Fibroblast of villous mesenchyme (primary cell): Measurements from ENCODE around the gene CLEC5A. TPM values are rescaled to one million over a fixed set of nuclear protein-coding genes. Genes with fewer than 3 reads are reported as not detected.
"Not testable (repeated sequence)": the region's sequence is repeated elsewhere in the genome, so short reads cannot be mapped to it uniquely, and the experiment has no call there.

ENCODE experiments used
- DNase-seq: peaks from one replicate; pipeline ENCODE4 v3.0.0-alpha.2; 2010; ENCODE audit warnings: low read depth
- H3K4me3 ChIP-seq: 2 replicates; pipeline ENCODE4 v1.5.1; 2011; ENCODE audit warnings: low read depth, mild to moderate bottlenecking, low read length
- CTCF ChIP-seq: IDR thresholded peaks from 2 replicates; pipeline ENCODE4 v1.5.1; 2012; ENCODE audit warnings: low read depth, mild to moderate bottlenecking, low read length; ENCODE audit not compliant: insufficient read depth
- total RNA-seq: library from RNA; depleted of rRNA; stranded (reverse); fragments of >200 nt; gene quantifications from 2 replicates; pipeline ENCODE4 v1.2.3, GENCODE V29; 2012

Gene CLEC5A
- total RNA-seq, 1 donor: not detected

- no peak overlapping the region for H3K4me3 ChIP-seq
- no peak for TF ChIP-seq CTCF
- DNase-seq: no peak
Measured at GRCh38 chr7:141928845-141929195, 18.0 kb downstream of the CLEC5A start.

- no peak for TF ChIP-seq CTCF
- DNase-seq: no peak
Measured at GRCh38 chr7:141928146-141928844, 18.5 kb downstream of the CLEC5A start.

GRCh38 chr7:141920281-141920680 is 26.5 kb downstream of the CLEC5A start:
- TF ChIP-seq CTCF: no peak
- no peak overlapping the region for H3K4me3 ChIP-seq
- DNase-seq: no peak

More at GRCh38 chr7:141928146-141928844, 18.5 kb downstream of the CLEC5A start:
- no peak overlapping the region for H3K4me3 ChIP-seq

GRCh38 chr7:141916099-141916498 is 30.7 kb downstream of the CLEC5A start, which contains the start of gene OR9A4:
OR9A4 (plus strand) TSS chr7:141916399; CDS start chr7:141918876, 2,477 bp downstream.
- DNase-seq: no peak
- no peak for TF ChIP-seq CTCF
- no peak within 1 kb of the TSS for H3K4me3 ChIP-seq

DNA sequence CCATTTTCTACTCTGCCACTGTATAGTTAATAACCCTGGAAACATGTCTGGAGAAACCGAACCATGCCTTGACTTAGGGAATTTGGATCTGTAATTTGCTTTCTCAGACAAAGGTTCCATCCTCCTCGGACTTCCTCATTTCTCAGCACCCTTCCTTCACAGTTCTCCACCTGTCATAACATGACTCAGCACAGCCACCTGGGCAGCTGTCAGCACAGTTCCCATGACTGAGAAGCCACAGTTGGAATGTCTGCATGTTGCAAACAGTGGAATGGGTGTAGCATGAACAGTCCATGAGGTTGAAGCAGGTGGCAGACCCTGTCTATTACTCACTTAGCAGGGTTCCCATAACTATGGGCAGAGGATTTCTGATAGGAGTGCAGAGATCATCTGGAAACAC is 31.2 kb downstream of the CLEC5A start:
- no peak overlapping the region for H3K4me3 ChIP-seq
- DNase-seq: no peak
- no peak for TF ChIP-seq CTCF

- no peak overlapping the region for H3K4me3 ChIP-seq
- TF ChIP-seq CTCF: no peak
- DNase-seq: no peak
Measured at GRCh38 chr7:141911391-141911790, 35.4 kb downstream of the CLEC5A start.

GRCh38 chr7:141906285-141906684 is 40.5 kb downstream of the CLEC5A start:
- DNase-seq: no peak
- H3K4me3 ChIP-seq: no peak overlapping the region
- no peak for TF ChIP-seq CTCF

DNA sequence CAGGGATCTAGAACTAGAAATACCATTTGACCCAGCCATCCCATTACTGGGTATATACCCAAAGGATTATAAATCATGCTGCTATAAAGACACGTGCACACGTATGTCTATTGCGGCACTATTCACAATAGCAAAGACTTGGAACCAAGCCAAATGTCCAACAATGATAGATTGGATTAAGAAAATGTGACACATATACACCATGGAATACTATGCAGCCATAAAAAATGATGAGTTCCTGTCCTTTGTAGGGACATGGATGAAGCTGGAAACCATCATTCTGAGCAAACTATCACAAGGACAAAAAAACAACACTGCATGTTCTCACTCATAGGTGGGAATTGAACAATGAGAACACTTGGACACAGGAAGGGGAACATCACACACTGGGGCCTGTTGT is 47.4 kb downstream of the CLEC5A start:
- not testable (repeated sequence) for DNase-seq

More for the DNA sequence above, 47.4 kb downstream of the CLEC5A start:
- H3K4me3 ChIP-seq: not testable (repeated sequence)
